Adrenal gland (tissue), 12 donors: ENCODE measurements around the gene SLC39A7. TPM values are rescaled to one million over a fixed set of nuclear protein-coding genes. Genes with fewer than 3 reads are reported as not detected.

Experiments used
- DNase-seq, 7 donors: peaks; one replicate each; pipeline ENCODE4 v3.0.0-alpha.2; 2019 to 2020
- H3K27ac ChIP-seq, 5 donors: fragments of 200-600 bp; sonication (generic) in 4 of 5; 1 replicate in 3 of 5; 2 replicates in 2 of 5; pipeline versions ENCODE4 v1.5.1 to v1.8.0; 2016 to 2020; ENCODE audit warnings: mild to moderate bottlenecking in 1 of 5
- H3K27me3 ChIP-seq: fragments of 200-600 bp; 2 replicates; pipeline ENCODE4 v1.8.0; 2021
- H3K36me3 ChIP-seq, 2 donors: fragments of 200-600 bp; replicated peaks in 1 of 2; 1 replicate in 1 of 2; 2 replicates in 1 of 2; pipeline versions ENCODE4 v1.5.1 to v1.8.0; 2018 to 2022
- H3K4me1 ChIP-seq, 2 donors: fragments of 200-600 bp; replicated peaks in 1 of 2; 1 replicate in 1 of 2; 2 replicates in 1 of 2; pipeline versions ENCODE4 v1.5.1 to v1.8.0; 2018 to 2021
- H3K4me3 ChIP-seq, 4 donors: fragments of 200-600 bp; sonication (generic) in 3 of 4; one replicate each; pipeline ENCODE4 v1.5.1; 2016 to 2018
- H3K9me3 ChIP-seq, 3 donors: fragments of 200-600 bp; sonication (generic) in 1 of 3; replicated peaks in 1 of 3; 1 replicate in 2 of 3; 2 replicates in 1 of 3; pipeline versions ENCODE4 v1.5.1 to v1.8.0; 2016 to 2021
- POLR2A ChIP-seq, 2 donors: fragments of 450-650 bp; IDR thresholded peaks; one replicate each; pipeline ENCODE4 v1.6.1; 2017; ENCODE audit warnings: antibody characterized with exemption in 2 of 2, mild to moderate bottlenecking in 2 of 2, moderate library complexity in 1 of 2
- WGBS, 4 donors: extraction: QIAGEN DNeasy Blood & Tissue Kit in 2 of 4; methylation state at CpG; one replicate each; pipeline versions ENCODE4 v1.1.5 to v1.1.7; 2013 to 2017; 5-methylcytosine and 5-hydroxymethylcytosine counted together
- intact Hi-C, 2 donors: fragments of 100-400 bp; cut with DNase I; formaldehyde crosslinking; loops; one replicate each; pipeline versions ENCODE4 v1.14.1 to v1.15.0; 2022 to 2023
- polyA plus RNA-seq, 3 donors: library from polyadenylated mRNA; stranded (reverse); fragments of 200-250 nt in 2 of 3; fragments of 350-450 nt in 1 of 3; fragmentation: Illumina TruSeq in 1 of 3; extraction: RNeasy Lipid Tissue Mini Kit (QIAGEN cat#74804) in 1 of 3; gene quantifications; one replicate each; pipeline ENCODE4 v1.2.3, GENCODE V29; 2013 to 2014
- total RNA-seq, 9 donors: library from RNA; depleted of rRNA in 4 of 9; stranded (reverse); fragments of >200 nt in 4 of 9; fragments of 120-200 nt in 1 of 9; fragmentation: NEBNext Ultra II Directional in 1 of 9; extraction: Animal tissue kit (Norgen Biotek cat#: 25700) in 1 of 9; gene quantifications; one replicate each; pipeline versions ENCODE4 v1.1.0 to v1.2.4, GENCODE V29; 2013 to 2023
- TF ChIP-seq, protein P1 (sequence below), 6 experiments: fragments of 450-650 bp in 4 of 6; fragments of 200-600 bp in 2 of 6; sonication (generic) in 1 of 6; IDR thresholded peaks; 1 replicate in 5 of 6; 2 replicates in 1 of 6; pipeline versions ENCODE4 v1.5.1 to v1.8.0; 2016 to 2021; ENCODE audit warnings: antibody characterized with exemption in 6 of 6, mild to moderate bottlenecking in 2 of 6, moderate library complexity in 1 of 6
- donor health status: healthy with polysubstance abuse.
- donor health status: Bipolar disorder and iron deficiency.
- donor health status: DM: yes; HTN: yes; CAD: no.
- donor health status: DM: no; HTN: no; CAD: no.
- donor health status: DM: no; HTN: no; CAD: no.
- donor health status: DM: yes; HTN: yes; CAD: no.

Gene SLC39A7
- total and polyA plus RNA-seq, 12 donors, result 44.4 to 239 (median 111) TPM

GRCh38 chr6:33171016-33171879 lies 29.4 kb upstream of the SLC39A7 start:
- Histone ChIP-seq H3K36me3 (no peaks in the 10 kb centered on the region), H3K4me1 (no peaks in the 10 kb centered on the region), H3K4me3 (no peak overlapping the region), H3K9me3 (no peaks in the 10 kb centered on the region), H3K27ac (no peak overlapping the region), H3K27me3 (no peaks in the 10 kb centered on the region)
- DNase-seq, result no peak
- TF ChIP-seq, protein P1, sequence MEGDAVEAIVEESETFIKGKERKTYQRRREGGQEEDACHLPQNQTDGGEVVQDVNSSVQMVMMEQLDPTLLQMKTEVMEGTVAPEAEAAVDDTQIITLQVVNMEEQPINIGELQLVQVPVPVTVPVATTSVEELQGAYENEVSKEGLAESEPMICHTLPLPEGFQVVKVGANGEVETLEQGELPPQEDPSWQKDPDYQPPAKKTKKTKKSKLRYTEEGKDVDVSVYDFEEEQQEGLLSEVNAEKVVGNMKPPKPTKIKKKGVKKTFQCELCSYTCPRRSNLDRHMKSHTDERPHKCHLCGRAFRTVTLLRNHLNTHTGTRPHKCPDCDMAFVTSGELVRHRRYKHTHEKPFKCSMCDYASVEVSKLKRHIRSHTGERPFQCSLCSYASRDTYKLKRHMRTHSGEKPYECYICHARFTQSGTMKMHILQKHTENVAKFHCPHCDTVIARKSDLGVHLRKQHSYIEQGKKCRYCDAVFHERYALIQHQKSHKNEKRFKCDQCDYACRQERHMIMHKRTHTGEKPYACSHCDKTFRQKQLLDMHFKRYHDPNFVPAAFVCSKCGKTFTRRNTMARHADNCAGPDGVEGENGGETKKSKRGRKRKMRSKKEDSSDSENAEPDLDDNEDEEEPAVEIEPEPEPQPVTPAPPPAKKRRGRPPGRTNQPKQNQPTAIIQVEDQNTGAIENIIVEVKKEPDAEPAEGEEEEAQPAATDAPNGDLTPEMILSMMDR (IDR thresholded peaks at IDR 0.05), result no peak
- no peak for TF ChIP-seq POLR2A (IDR thresholded peaks at IDR 0.05)
- intact Hi-C loops, result no loop called here
- WGBS, 4 donors, result 81 to 85% (median 83%) methylated on average over 4 to 11 of the region's 11 CpGs

- Histone ChIP-seq H3K4me3 (no peak overlapping the region), H3K4me1 (no peaks in the 10 kb centered on the region), H3K27me3 (no peaks in the 10 kb centered on the region), H3K9me3 (no peaks in the 10 kb centered on the region), H3K36me3 (no peaks in the 10 kb centered on the region), H3K27ac (no peak overlapping the region)
- intact Hi-C loops, result no loop called here
- 63 to 73% (median 68%) methylated on average over 8 of the region's 8 CpGs for WGBS, 4 donors
- DNase-seq, result no peak
- TF ChIP-seq, protein P1 (IDR thresholded peaks at IDR 0.05), result no peak
- no peak for TF ChIP-seq POLR2A (IDR thresholded peaks at IDR 0.05)
These were observed 28.6 kb upstream of the SLC39A7 start for GRCh38 chr6:33171880-33172687.

GRCh38 chr6:33172688-33173534 lies 27.8 kb upstream of the SLC39A7 start:
- DNase-seq, result no peak
- Histone ChIP-seq H3K9me3 (no peaks in the 10 kb centered on the region), H3K27ac (no peak overlapping the region), H3K27me3 (no peaks in the 10 kb centered on the region), H3K4me3 (no peak overlapping the region), H3K36me3 (no peaks in the 10 kb centered on the region), H3K4me1 (no peaks in the 10 kb centered on the region)
- TF ChIP-seq, protein P1 (IDR thresholded peaks at IDR 0.05), result peak in 5 of 6 experiments; percentile 17 to 45 (median 41)
- no peak for TF ChIP-seq POLR2A (IDR thresholded peaks at IDR 0.05)
- intact Hi-C loops, result no loop called here
- WGBS, 4 donors, result 62 to 70% (median 66%) methylated on average over 6 to 16 of the region's 16 CpGs
